ENCODE results near the gene QDPR. TPM values are rescaled to one million over a fixed set of nuclear protein-coding genes. Genes with fewer than 3 reads are reported as not detected.

QDPR gene
- total RNA-seq, 1 experiment from 2014 or later = 39.5 TPM

- TF ChIP-seq CTCF (IDR thresholded peaks at IDR 0.05 in 2 of 3, conservative IDR thresholded peaks at IDR 0.05 in 1 of 3; ENCODE audit: borderline replicate concordance in 1 of 3, insufficient read depth in 1 of 3, low read depth in 2 of 3, low read length in 2 of 3) = no peak
- TF ChIP-seq RAD21 (IDR thresholded peaks at IDR 0.05; ENCODE audit: low read depth) = no peak
Measured at GRCh38 chr4:17554568-17554967, 42.7 kb upstream of the QDPR start (continued).

DNA sequence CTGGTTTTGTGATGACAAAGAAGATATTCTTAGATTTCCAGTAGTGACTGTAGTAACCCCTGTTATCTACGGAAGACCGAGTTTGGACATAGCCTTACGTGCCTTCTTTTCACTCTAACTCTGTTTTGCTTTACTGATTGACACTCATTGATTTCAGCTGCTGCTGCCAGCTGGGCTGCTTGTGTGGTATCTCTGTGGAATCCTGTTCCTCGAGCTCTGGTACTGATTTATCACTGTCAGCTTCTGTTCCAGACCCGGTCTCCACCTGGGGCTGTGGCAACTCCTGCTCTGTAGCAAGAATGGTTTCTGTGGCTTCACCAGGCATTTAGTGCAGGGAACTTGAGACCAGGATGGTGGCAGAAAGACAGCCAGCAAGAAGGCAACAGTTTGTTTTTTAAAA is 40.5 kb upstream of the QDPR start:
- no peak overlapping the region for H3K27ac ChIP-seq (ENCODE audit: low read depth, low read length)
- intact Hi-C loops (cut with micrococcal nuclease) = no loop called here
- H3K4me2 ChIP-seq (ENCODE audit: low read length) = no peak overlapping the region
- POLR2A ChIA-PET = no interaction called here
- no peaks in the 10 kb centered on the region for H4K20me1 ChIP-seq (ENCODE audit: insufficient read depth)
- H3K4me3 ChIP-seq (replicated peaks in 1 of 2; ENCODE audit: low read depth in 1 of 2, low read length in 2 of 2) = no peak overlapping the region
- RAD21 ChIA-PET (ENCODE audit: low non-redundant PET in 1 of 2, low total read pairs in 2 of 2, uncharacterized antibody in 2 of 2, unreplicated experiment in 2 of 2) = no interaction called here
- TF ChIP-seq CTCF (IDR thresholded peaks at IDR 0.05 in 2 of 3, conservative IDR thresholded peaks at IDR 0.05 in 1 of 3; ENCODE audit: borderline replicate concordance in 1 of 3, insufficient read depth in 1 of 3, low read depth in 2 of 3, low read length in 2 of 3) (no peak), RAD21 (IDR thresholded peaks at IDR 0.05; ENCODE audit: low read depth) (no peak), FOSL1 (IDR thresholded peaks at IDR 0.05; ENCODE audit: low read depth) (no peak), CEBPB (IDR thresholded peaks at IDR 0.05; ENCODE audit: low read depth) (no peak), SRF (IDR thresholded peaks at IDR 0.05; ENCODE audit: low read depth) (no peak), TCF7L2 (IDR thresholded peaks at IDR 0.05; ENCODE audit: borderline replicate concordance, extremely low read depth, insufficient read depth, insufficient read length) (no peak)
- TF ChIP-seq, protein P1, sequence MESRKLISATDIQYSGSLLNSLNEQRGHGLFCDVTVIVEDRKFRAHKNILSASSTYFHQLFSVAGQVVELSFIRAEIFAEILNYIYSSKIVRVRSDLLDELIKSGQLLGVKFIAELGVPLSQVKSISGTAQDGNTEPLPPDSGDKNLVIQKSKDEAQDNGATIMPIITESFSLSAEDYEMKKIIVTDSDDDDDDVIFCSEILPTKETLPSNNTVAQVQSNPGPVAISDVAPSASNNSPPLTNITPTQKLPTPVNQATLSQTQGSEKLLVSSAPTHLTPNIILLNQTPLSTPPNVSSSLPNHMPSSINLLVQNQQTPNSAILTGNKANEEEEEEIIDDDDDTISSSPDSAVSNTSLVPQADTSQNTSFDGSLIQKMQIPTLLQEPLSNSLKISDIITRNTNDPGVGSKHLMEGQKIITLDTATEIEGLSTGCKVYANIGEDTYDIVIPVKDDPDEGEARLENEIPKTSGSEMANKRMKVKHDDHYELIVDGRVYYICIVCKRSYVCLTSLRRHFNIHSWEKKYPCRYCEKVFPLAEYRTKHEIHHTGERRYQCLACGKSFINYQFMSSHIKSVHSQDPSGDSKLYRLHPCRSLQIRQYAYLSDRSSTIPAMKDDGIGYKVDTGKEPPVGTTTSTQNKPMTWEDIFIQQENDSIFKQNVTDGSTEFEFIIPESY (IDR thresholded peaks at IDR 0.05; ENCODE audit: extremely low read depth, insufficient replicate concordance, low read length) = no peak
- no peaks in the 10 kb centered on the region for H3K9me2 ChIP-seq (ENCODE audit: insufficient read depth)
- ATAC-seq (no peak), DNase-seq (ENCODE audit: low read depth, low spot score) (no peak)
- no peaks in the 10 kb centered on the region for H3K79me2 ChIP-seq (ENCODE audit: insufficient read depth, low read length)
- no peak overlapping the region for H3K9ac ChIP-seq (ENCODE audit: low read length)
- H3K4me1 ChIP-seq (ENCODE audit: control insufficient read depth in 1 of 2, insufficient read depth in 2 of 2, low read length in 2 of 2) = peaks cover 0 to 3% of the 10 kb centered on the region in 2 experiments; a peak in 1 of 4 replicates
- no TSS peak for BruUV-seq (replicated peaks)
- H3K9me3 ChIP-seq (ENCODE audit: control insufficient read depth in 1 of 2, insufficient read depth in 1 of 2, low read depth in 1 of 2, low read length in 2 of 2) = no peaks in the 10 kb centered on the region
- H2AFZ ChIP-seq (ENCODE audit: low read depth, low read length, poor library complexity, severe bottlenecking) = no peak overlapping the region
- H3K36me3 ChIP-seq (ENCODE audit: control insufficient read depth in 1 of 2, insufficient read depth in 2 of 2, low read length in 2 of 2) = no peaks in the 10 kb centered on the region
- H3K27me3 ChIP-seq (ENCODE audit: insufficient read depth, low read length) = 0 out of 2 replicates have a peak, but pooled peaks cover 8% of the 10 kb centered on the region
- CTCF ChIA-PET = no interaction called here
